KBM-7 (cell line): ENCODE measurements around the gene DOK1.

Experiments
- DNase-seq: peaks from one replicate; pipeline ENCODE4 v3.0.0-alpha.2; 2015
- in situ Hi-C: fragments of 300-500 bp; cut with MboI; formaldehyde crosslinking; loops from 2 replicates; pipeline ENCODE4 v1.14.3; 2020; ENCODE audit warnings: low sequenced_read_pairs, low pct_unique_long_range_greater_than_20kb, mixed read lengths

Gene DOK1

GRCh38 chr2:74553892-74554819, at the start of gene DOK1, which contains the start of gene LOXL3:
Gene DOK1, plus strand, starts transcription at chr2:74554720. Its CDS starts 35 bp downstream, at chr2:74554755.
Gene LOXL3, minus strand, starts transcription at chr2:74553942. Its CDS starts 1,308 bp downstream, at chr2:74552634.
- in situ Hi-C loops: no loop called here
- DNase-seq: peak; percentile 91

GRCh38 chr2:74505448-74506246, 48.9 kb upstream of the DOK1 start:
- in situ Hi-C loops: no loop called here
- no peak for DNase-seq

DNA sequence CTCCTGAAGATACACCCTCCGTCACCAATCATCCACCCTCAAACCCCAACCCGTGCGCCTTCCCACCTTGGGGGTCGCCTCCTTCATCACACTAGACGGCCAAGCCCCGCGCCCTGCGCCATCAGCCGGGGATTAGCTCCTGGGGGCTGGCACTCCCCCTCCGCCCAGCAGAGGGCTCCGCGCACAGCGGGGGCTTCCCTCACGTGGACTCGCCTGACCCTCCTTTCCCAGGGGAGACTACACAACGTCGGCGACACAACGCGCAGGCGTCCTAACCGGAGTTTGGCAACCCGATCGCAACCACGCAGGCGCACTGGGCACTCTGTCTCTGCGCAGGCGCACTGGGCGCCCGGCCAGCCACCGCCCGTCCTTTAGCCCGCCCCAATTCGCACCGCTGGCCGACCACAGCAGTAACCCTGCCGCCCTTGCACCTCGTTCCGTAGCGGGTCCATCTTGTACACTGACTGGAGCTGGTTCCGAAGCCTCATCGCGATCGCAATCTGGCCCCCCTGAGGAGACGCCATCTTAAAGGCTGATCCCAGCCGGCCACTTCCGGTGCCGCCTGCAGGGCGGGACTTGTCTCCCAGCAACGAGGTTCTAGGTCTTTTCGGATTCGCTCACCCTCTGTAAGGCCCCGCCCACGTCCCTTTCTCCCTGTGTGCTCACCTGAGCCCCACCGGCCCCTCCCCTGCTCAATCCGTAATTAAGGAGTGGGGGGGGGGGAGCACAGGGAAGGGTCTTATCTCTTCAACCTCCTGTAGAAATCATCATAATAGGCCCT, 47.2 kb upstream of the DOK1 start, which contains the start of gene PCGF1:
PCGF1 (minus strand) TSS at position 551 of the 781 bp plus-strand sequence; CDS start at position 524, 27 bp downstream.
- DNase-seq: peak; percentile 97
- in situ Hi-C loops: no loop called here

- in situ Hi-C loops: no loop called here
- DNase-seq: no peak
Observed at GRCh38 chr2:74507926-74508520, 46.5 kb upstream of the DOK1 start.

GRCh38 chr2:74510272-74510671, 44.2 kb upstream of the DOK1 start:
- no peak for DNase-seq
- in situ Hi-C loops: no loop called here

- no peak for DNase-seq
- in situ Hi-C loops: no loop called here
Observed at GRCh38 chr2:74511104-74511989, 43.2 kb upstream of the DOK1 start.

DNA sequence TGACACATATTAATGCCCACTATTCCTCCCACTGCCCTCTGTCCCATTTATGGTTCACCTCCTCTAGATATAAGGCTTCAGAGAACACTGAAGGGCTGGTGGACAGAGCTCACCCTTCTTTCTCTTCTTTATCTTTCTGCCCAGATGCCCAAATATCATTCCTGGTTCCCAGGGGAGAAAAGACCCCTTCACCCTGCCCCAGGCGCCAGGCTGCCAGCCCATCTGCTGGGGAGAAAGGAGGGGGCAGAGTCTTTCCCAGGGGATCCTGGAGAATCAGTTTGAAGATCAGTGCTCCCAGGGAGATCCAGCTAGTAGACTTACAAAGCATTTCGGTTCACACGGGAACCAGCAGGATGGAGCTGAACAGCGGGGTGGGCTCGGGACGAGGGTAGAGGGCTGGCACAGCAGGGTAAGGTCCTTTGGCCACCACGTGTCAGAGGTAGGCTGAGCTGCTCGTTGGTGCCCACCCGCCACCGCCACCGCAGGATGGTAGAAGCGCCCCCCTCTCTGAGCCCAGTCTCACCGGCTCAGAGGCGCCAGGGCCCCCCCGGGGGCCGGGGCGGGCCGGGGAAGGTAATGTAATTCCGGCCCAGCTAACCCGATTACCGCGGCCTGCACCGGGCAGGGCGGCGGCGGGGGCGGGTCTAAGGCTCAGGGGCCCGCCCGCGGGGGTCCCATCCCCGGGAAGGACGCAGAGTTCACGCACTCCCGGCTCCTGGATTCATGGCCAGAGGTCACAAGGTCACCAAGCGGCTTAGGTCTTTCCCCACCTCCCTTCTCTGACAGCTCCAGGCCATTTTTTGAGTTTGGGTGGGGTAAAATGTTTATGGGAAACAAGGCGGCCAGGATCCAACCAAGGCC, 41.5 kb upstream of the DOK1 start:
- DNase-seq: no peak
- in situ Hi-C loops: no loop called here

DNA sequence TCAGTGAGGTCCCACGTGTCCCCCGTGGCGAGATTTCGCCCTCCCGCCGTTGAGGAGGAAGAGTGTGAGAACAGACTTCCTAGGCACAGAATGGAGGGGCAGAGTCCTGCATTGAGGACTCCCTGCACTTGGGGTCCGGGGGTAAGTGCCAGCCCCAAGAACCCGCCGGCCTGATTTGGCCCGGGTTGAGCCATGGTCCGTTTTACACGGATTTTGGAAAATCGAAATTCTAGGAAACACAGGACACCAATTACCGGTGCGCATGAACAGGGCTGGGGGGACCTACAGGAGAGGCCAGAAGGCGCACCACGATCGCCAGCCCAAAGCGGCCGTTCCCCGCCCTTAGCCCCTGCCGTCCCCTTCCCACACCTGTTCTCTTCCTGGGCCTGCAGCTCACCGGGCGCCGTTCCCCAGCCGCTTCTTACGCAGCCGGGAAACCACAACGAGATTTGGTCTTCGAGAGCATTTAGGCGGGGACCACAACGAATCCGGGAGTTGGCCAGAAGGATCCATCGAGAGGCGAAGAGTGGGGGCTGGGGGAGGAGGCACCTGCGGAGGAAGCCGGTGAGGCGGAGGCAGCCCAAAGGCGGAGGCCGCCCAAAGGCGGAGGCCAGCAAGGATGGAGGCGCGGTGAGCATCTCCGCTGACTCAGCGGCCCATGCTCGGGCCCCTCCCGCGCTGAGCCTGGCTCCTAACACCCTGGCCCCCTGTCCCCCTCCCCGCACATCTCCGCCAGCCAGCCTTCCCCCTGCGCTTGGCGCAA, 40.7 kb upstream of the DOK1 start:
- in situ Hi-C loops: no loop called here

GRCh38 chr2:74514368-74515270, 39.9 kb upstream of the DOK1 start, which contains the start of gene TLX2:
Gene TLX2, plus strand, starts transcription at chr2:74514450. Its CDS starts 357 bp downstream, at chr2:74514807.
- no peak for DNase-seq
- in situ Hi-C loops: no loop called here

More for the DNA sequence above, 40.7 kb upstream of the DOK1 start:
- no peak for DNase-seq

- no peak for DNase-seq
- in situ Hi-C loops: no loop called here
Observed at GRCh38 chr2:74515271-74515980, 39.1 kb upstream of the DOK1 start.

- DNase-seq: no peak
- in situ Hi-C loops: no loop called here
Observed at GRCh38 chr2:74515981-74516633, 38.4 kb upstream of the DOK1 start.

DNA sequence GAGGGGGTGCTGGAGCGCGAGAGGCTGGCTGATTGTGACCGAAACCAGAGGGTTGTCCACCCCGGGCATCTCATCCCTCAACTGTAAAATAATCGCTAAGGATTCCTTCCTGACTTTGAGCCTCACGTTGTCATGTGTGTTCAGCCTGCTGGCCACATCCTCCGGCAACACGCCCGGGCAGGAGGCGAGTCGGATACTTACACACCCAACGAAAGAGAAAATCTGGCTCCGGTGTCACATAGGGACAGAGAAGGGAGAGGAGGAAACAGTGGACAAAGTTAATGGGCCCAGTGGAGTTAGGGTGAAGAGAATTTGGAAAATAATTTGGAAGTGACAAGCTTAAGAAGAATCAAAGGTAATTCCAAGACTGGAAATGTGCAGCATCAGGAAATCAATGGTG, 37.9 kb upstream of the DOK1 start:
- no peak for DNase-seq
- in situ Hi-C loops: no loop called here

- in situ Hi-C loops: no loop called here
- DNase-seq: no peak
Observed at GRCh38 chr2:74522516-74522915, 32.0 kb upstream of the DOK1 start.

- in situ Hi-C loops: no loop called here
- no peak for DNase-seq
Observed at GRCh38 chr2:74524005-74524404, 30.5 kb upstream of the DOK1 start.
